ENCODE measurements around the gene NRF1.

The NRF1 gene

DNA sequence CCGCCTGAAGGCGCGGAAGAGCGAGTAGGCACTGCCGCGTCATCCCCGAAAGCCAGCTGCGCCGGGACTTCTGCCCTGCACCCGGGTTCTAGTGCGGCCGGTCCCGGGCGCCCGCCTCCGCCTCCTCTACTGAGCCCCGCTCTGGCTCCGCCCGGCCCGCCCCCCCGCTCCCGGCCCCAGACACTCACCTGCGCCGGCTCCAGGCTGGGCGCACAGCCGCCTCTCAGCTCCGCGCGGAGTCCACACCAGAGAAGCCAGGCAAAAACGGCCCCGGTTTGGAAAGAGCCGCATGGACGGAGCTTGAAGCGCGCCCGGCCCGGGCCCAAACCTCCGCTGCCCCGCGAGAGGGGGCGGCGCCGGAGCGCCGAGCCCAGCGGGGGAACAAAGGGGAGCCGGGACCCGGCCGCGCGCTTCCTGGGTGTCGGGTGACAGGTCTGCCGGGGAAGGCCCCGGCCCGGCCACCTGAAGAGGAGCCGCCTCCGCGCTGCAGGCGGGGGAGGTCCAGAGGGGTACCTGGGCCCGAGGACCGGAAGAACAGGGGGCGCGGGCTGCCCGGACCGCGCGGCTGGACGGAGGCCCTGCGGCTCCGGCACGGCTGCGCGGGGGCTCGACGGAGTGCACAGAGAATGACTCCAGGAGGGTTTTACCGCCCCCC lies 168.2 kb downstream of the NRF1 start:
- no peak overlapping the region for H3K4me3 ChIP-seq (ENCODE audit: low read depth, low read length)
- no peak for TF ChIP-seq CTCF (conservative IDR thresholded peaks at IDR 0.05; ENCODE audit: low read depth, low read length)
- no peak for DNase-seq (ENCODE audit: low read depth)

DNA sequence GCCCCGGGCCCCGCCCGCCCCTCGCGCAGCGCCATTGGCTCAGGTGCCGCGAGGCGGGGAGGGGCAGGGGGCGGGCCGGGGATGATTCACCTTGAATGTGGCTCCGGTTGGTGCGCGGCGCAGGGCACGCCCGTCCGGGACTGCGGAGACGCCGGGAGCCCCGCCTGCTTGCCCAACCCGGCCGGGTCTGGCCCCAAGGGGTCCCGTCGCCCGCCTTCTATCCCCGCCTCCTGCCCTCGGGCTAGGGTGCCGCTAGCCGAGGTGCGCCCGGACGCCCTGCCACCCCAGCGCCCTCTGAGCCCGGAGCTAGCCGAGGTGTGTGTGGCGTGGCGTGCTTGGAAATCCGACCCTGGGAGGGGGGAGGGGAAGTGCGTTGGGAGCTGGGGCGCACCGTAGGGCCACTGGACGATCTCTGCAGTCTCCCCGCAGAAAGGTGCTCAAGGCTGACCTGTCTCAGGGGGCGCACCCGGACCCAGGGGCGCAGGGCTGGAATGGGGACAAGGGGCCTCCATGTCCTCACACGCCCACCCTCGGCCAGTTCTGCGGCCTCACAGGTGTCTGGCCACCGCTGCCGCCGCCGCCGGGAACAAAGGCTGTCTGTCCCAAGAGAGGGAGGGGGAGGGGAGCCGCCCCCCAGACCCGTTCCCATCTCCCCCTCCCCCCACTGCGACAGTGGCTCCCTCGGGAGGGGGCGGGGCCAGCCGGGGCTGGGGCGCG lies 168.9 kb downstream of the NRF1 start:
- TF ChIP-seq CTCF (conservative IDR thresholded peaks at IDR 0.05; ENCODE audit: low read depth, low read length): no peak
- H3K4me3 ChIP-seq (ENCODE audit: low read depth, low read length): no peak overlapping the region
- no peak for DNase-seq (ENCODE audit: low read depth)

GRCh38 chr7:129780974-129781927 lies 169.7 kb downstream of the NRF1 start:
- no peak for TF ChIP-seq CTCF (conservative IDR thresholded peaks at IDR 0.05; ENCODE audit: low read depth, low read length)
- DNase-seq (ENCODE audit: low read depth): no peak

DNA sequence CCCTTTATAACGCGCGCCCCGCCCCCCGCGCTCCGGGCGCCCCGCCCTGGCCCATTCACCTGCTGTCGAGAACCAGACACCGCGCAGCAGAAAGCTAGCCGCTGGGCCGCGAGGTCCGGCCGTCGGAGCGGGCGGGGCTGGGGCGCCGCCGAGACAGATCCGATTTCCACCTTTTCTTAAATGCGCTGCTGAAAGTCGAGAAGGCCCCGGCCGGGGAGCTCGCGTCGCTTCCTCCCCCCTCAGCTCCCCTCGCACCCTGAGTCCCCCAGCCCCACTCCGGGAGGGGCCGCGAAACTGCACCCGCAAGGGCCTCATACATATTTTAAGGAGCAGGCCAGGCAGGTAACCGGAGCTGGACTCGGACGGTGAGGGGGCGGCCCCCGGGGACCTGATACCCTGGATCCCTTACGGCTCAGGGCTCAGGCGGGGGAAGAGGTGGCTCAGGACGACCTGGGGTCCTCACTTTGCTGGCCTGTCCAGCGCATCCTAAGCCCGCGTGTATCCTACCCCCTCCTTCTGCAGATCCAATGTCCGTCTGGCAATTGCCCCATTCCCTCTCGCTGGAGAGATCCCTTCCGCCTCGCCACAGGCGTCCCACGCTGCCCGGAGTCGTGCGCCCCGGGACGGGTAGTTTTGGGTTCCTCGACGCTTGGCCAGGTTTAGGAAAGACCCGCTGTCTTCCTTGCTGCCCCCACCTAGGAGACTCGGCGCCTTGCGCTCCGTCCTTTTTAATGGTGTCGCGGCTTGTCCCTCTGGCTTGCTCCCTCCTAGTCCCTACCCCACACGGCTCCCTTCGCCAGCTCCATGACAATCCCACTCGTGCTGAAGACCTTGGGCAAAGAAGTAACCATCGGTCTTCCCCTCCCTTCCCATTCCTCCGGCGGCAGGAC lies 170.7 kb downstream of the NRF1 start:
- H3K4me3 ChIP-seq (ENCODE audit: low read depth, low read length): no peak overlapping the region
- TF ChIP-seq CTCF (conservative IDR thresholded peaks at IDR 0.05; ENCODE audit: low read depth, low read length): no peak
- no peak for DNase-seq (ENCODE audit: low read depth)

More at GRCh38 chr7:129780974-129781927, 169.7 kb downstream of the NRF1 start:
- H3K4me3 ChIP-seq (ENCODE audit: low read depth, low read length): no peak overlapping the region

- DNase-seq (ENCODE audit: low read depth): no peak
- no peak for TF ChIP-seq CTCF (conservative IDR thresholded peaks at IDR 0.05; ENCODE audit: low read depth, low read length)
- no peak overlapping the region for H3K4me3 ChIP-seq (ENCODE audit: low read depth, low read length)
Measured at GRCh38 chr7:129782818-129783583, 171.5 kb downstream of the NRF1 start.

DNA sequence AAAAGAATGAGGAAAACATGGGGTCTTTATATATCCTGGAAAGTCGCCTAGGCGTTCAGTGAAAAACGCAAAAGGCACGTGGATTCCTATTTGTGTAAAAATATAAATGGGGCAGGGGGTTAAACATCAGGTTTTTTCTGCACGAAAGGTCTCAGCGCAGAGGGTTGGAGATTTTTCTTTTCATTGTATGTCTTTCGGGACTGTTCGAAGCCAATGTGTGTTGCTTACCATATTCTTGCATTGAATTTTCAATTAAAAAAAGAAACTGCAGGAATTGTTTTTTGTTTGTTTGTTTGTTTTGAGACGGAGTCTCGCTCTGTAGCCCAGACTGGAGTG lies 172.0 kb downstream of the NRF1 start:
- no peak for DNase-seq (ENCODE audit: low read depth)
- H3K4me3 ChIP-seq (ENCODE audit: low read depth, low read length): no peak overlapping the region
- no peak for TF ChIP-seq CTCF (conservative IDR thresholded peaks at IDR 0.05; ENCODE audit: low read depth, low read length)

Measured in choroid plexus epithelial cell (primary cell).